ENCODE results near the gene RHOC.
"Not testable (repeated sequence)": the region's sequence is repeated elsewhere in the genome, so short reads cannot be mapped to it uniquely, and the experiment has no call there.

RHOC gene

DNA sequence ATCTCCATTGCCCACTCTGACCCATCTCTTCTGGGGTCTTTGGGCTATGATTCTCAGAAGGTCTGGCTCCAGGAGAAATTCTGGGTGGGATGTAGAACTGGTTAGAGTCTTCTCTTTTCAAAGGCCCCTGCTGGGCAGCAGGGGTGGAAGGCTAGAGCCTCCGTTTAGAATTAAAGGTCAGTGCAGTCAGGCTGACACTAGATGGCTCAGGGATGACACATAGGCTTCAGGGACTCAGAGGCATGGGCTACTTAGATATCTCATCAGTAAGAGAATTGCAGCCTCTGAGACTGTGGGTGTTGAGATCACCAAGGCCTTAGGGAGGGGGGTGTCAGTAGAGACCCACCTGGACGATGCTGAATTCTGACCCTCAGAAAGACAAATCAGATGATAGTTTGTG, 20.8 kb upstream of the RHOC start:
- no peaks in the 10 kb centered on the region for H3K4me1 ChIP-seq (ENCODE audit: insufficient read depth, low read length)
- no peak for TF ChIP-seq EZH2 (IDR thresholded peaks at IDR 0.05; ENCODE audit: borderline replicate concordance, low read depth, low read length, severe bottlenecking)
- TF ChIP-seq, protein P1, sequence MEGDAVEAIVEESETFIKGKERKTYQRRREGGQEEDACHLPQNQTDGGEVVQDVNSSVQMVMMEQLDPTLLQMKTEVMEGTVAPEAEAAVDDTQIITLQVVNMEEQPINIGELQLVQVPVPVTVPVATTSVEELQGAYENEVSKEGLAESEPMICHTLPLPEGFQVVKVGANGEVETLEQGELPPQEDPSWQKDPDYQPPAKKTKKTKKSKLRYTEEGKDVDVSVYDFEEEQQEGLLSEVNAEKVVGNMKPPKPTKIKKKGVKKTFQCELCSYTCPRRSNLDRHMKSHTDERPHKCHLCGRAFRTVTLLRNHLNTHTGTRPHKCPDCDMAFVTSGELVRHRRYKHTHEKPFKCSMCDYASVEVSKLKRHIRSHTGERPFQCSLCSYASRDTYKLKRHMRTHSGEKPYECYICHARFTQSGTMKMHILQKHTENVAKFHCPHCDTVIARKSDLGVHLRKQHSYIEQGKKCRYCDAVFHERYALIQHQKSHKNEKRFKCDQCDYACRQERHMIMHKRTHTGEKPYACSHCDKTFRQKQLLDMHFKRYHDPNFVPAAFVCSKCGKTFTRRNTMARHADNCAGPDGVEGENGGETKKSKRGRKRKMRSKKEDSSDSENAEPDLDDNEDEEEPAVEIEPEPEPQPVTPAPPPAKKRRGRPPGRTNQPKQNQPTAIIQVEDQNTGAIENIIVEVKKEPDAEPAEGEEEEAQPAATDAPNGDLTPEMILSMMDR (IDR thresholded peaks at IDR 0.05; ENCODE audit: borderline replicate concordance, extremely low read depth, low read length, poor library complexity, severe bottlenecking) = no peak
- no peak overlapping the region for H3K4me2 ChIP-seq (ENCODE audit: insufficient read depth, low read length)
- H3K27me3 ChIP-seq (ENCODE audit: insufficient read depth, low read length, poor library complexity) = no peaks in the 10 kb centered on the region
- H3K27ac ChIP-seq (ENCODE audit: low read length) = no peak overlapping the region
- DNase-seq = no peak
- H3K9ac ChIP-seq (ENCODE audit: low read depth, low read length) = no peak overlapping the region
- H3K79me2 ChIP-seq (ENCODE audit: insufficient read depth, low read length) = no peaks in the 10 kb centered on the region
- no peaks in the 10 kb centered on the region for H3K9me3 ChIP-seq (ENCODE audit: insufficient read depth, low read length, severe bottlenecking)
- no peaks in the 10 kb centered on the region for H3K36me3 ChIP-seq (ENCODE audit: insufficient read depth, low read length)
- H2AFZ ChIP-seq (ENCODE audit: low read depth, low read length) = no peak overlapping the region
- H3K4me3 ChIP-seq (ENCODE audit: low read depth in 1 of 2, low read length in 2 of 2) = no peak overlapping the region
- ATAC-seq (ENCODE audit: insufficient read depth, low read depth) = no peak
- 0 out of 2 replicates have a peak, but pooled peaks cover 2% of the 10 kb centered on the region for H4K20me1 ChIP-seq (ENCODE audit: insufficient read depth, low read length)

DNA sequence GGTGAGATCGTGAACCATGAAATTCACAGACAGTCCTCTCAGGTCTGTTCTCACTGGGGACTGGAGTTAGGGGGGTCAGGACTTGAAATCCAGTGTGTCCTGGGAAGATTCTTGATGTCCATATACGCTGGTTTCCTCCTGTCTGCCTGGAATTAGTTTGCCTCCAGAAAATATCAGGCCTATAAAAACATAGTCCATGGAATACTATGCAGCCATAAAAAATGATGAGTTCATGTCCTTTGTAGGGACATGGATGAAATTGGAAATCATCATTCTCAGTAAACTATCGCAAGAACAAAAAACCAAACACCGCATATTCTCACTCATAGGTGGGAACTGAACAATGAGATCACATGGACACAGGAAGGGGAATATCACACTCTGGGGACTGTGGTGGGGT, 17.3 kb upstream of the RHOC start:
- DNase-seq; H4K20me1 ChIP-seq (ENCODE audit: insufficient read depth, low read length); H3K4me1 ChIP-seq (ENCODE audit: insufficient read depth, low read length); H3K4me3 ChIP-seq (ENCODE audit: low read depth in 1 of 2, low read length in 2 of 2); H3K9ac ChIP-seq (ENCODE audit: low read depth, low read length); H3K36me3 ChIP-seq (ENCODE audit: insufficient read depth, low read length); H3K79me2 ChIP-seq (ENCODE audit: insufficient read depth, low read length); H3K4me2 ChIP-seq (ENCODE audit: insufficient read depth, low read length); H3K9me3 ChIP-seq (ENCODE audit: insufficient read depth, low read length, severe bottlenecking); ATAC-seq (ENCODE audit: insufficient read depth, low read depth); H2AFZ ChIP-seq (ENCODE audit: low read depth, low read length); H3K27me3 ChIP-seq (ENCODE audit: insufficient read depth, low read length, poor library complexity); H3K27ac ChIP-seq (ENCODE audit: low read length): not testable (repeated sequence)

DNA sequence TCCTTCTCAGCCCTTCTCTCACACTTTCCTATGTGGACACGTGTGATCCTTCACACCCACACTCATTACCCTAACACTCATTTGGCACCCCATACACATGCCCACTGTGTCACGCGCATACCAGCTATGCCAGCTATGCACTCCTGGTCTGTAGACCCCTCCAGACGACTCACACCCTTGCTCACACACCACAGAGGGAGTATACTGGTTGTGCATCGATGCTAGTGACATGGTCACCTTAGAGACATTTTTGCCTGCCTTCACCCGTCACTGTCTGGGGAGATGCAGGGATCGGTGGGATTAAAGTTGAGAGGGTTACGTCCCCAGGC, 16.5 kb upstream of the RHOC start:
- DNase-seq (no peak), ATAC-seq (ENCODE audit: insufficient read depth, low read depth) (no peak)
- Histone ChIP-seq H3K4me2 (ENCODE audit: insufficient read depth, low read length) (no peak overlapping the region), H3K4me3 (ENCODE audit: low read depth in 1 of 2, low read length in 2 of 2) (no peak overlapping the region), H2AFZ (ENCODE audit: low read depth, low read length) (no peak overlapping the region), H3K9me3 (ENCODE audit: insufficient read depth, low read length, severe bottlenecking) (no peaks in the 10 kb centered on the region), H3K79me2 (ENCODE audit: insufficient read depth, low read length) (no peaks in the 10 kb centered on the region), H3K27me3 (ENCODE audit: insufficient read depth, low read length, poor library complexity) (peaks cover 13% of the 10 kb centered on the region), H3K4me1 (ENCODE audit: insufficient read depth, low read length) (peaks cover 7% of the 10 kb centered on the region), H3K36me3 (ENCODE audit: insufficient read depth, low read length) (no peaks in the 10 kb centered on the region), H3K27ac (ENCODE audit: low read length) (no peak overlapping the region), H4K20me1 (ENCODE audit: insufficient read depth, low read length) (0 out of 2 replicates have a peak, but pooled peaks cover 2% of the 10 kb centered on the region), H3K9ac (ENCODE audit: low read depth, low read length) (no peak overlapping the region)
- TF ChIP-seq, protein P1 (IDR thresholded peaks at IDR 0.05; ENCODE audit: borderline replicate concordance, extremely low read depth, low read length, poor library complexity, severe bottlenecking) = no peak
- TF ChIP-seq EZH2 (IDR thresholded peaks at IDR 0.05; ENCODE audit: borderline replicate concordance, low read depth, low read length, severe bottlenecking) = no peak

DNA sequence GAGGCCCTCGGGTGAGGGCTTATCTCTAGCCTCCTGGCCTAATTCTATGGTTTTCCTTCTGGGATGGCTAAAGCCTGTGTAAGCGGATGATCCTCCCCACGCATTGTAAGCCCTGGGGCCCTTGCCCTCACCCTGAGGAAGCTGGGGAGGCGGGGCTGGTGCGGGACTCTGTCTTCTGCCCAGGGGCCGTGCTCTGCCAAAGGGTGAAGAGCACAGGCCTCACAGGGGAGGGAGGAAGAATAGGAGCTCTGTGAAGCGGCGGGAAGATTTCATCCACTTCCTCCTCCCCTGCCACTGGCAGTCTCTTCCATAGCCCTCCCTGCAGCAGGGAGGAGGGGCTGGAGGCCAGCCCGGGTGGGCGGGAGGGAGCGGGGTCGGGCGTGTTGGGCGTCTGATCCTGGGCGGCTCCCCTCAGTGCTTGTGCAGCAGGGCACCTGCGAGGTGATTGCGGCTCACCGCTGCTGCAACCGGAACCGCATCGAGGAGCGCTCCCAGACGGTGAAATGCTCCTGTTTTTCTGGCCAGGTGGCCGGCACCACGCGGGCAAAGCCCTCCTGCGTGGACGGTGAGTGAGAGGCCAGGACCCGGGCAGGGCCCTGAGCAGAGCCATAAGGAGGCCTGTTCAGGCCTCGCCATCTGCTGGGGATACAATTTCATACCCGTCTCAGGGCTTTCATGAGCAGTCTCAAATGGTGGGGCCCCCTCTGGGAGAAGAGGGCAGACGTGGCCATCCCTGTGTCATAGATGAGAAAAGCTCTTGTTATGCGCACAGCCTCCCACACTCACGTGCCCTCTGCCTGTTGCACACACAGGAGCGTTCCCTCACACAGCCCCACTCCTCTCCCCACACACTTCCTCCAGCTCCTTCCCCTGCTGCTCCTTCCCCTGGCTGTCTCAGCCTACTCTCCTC, 15.9 kb upstream of the RHOC start:
- no peak overlapping the region for H3K9ac ChIP-seq (ENCODE audit: low read depth, low read length)
- no peaks in the 10 kb centered on the region for H3K36me3 ChIP-seq (ENCODE audit: insufficient read depth, low read length)
- H3K79me2 ChIP-seq (ENCODE audit: insufficient read depth, low read length) = no peaks in the 10 kb centered on the region
- no peak overlapping the region for H3K27ac ChIP-seq (ENCODE audit: low read length)
- H3K9me3 ChIP-seq (ENCODE audit: insufficient read depth, low read length, severe bottlenecking) = no peaks in the 10 kb centered on the region
- H3K27me3 ChIP-seq (ENCODE audit: insufficient read depth, low read length, poor library complexity) = peaks cover 14% of the 10 kb centered on the region
- no peak overlapping the region for H2AFZ ChIP-seq (ENCODE audit: low read depth, low read length)
- H3K4me2 ChIP-seq (ENCODE audit: insufficient read depth, low read length) = no peak overlapping the region
- DNase-seq (no peak), ATAC-seq (ENCODE audit: insufficient read depth, low read depth) (no peak)
- 0 out of 2 replicates have a peak, but pooled peaks cover 2% of the 10 kb centered on the region for H4K20me1 ChIP-seq (ENCODE audit: insufficient read depth, low read length)
- H3K4me3 ChIP-seq (ENCODE audit: low read depth in 1 of 2, low read length in 2 of 2) = no peak overlapping the region
- TF ChIP-seq EZH2 (IDR thresholded peaks at IDR 0.05; ENCODE audit: borderline replicate concordance, low read depth, low read length, severe bottlenecking) = no peak
- peaks cover 8% of the 10 kb centered on the region for H3K4me1 ChIP-seq (ENCODE audit: insufficient read depth, low read length)

Measured in DND-41 (cell line).